A549 (cell line): Measurements from ENCODE around the gene PDE7B. TPM values are rescaled to one million over a fixed set of nuclear protein-coding genes. Genes with fewer than 3 reads are reported as not detected.

Source experiments
- ATAC-seq, 2 experiments: fragments of 200-7000 bp in 1 of 2; fragments of >200 bp in 1 of 2; cut with Nextera tagmentation in 1 of 2; cut with Tn5 transposase in 1 of 2; 3 replicates each; pipeline versions ENCODE4 v1.8.0 to v1.9.1; 2018 to 2020; ENCODE audit warnings: mild to moderate bottlenecking in 1 of 2, moderate library complexity in 1 of 2
- CTCF ChIA-PET: fragments of 300-600 bp; sonication (Branson Sonifier 250); formaldehyde crosslinking; extraction: SDS; loops from one replicate; lab custom pipeline; 2021; ENCODE audit warnings: antibody characterized with exemption, inconsistent platforms; lab: Yijun Ruan, JAX
- POLR2A ChIA-PET: fragments of 350-600 bp; formaldehyde crosslinking; extraction: SDS; loops from one replicate; lab custom pipeline; 2021; ENCODE audit warnings: antibody characterized with exemption, inconsistent platforms; lab: Yijun Ruan, JAX
- DNase-seq, 2 experiments: peaks; one replicate each; pipeline versions ENCODE4 v3.0.0 to v3.0.0-alpha.2; 2011 to 2016; ENCODE audit warnings: low read depth in 1 of 2, low spot score in 1 of 2
- FAIRE-seq: peaks from 2 replicates; lab custom pipeline; 2011; peaks lifted over from hg19 to GRCh38; lab: Jason Lieb, UNC
- H3K27ac ChIP-seq, 2 experiments: fragments of >200 bp; sonication (Bioruptor Twin); formaldehyde crosslinking; 3 replicates each; pipeline ENCODE4 v1.5.1; 2016 to 2017
- H3K4me1 ChIP-seq: fragments of >200 bp; sonication (Bioruptor Twin); formaldehyde crosslinking; 3 replicates; pipeline ENCODE4 v1.6.1; 2016
- H3K4me2 ChIP-seq: fragments of >200 bp; sonication (Bioruptor Twin); formaldehyde crosslinking; 3 replicates; pipeline ENCODE4 v1.6.1; 2016
- H3K4me3 ChIP-seq: fragments of >200 bp; sonication (Bioruptor Twin); formaldehyde crosslinking; 3 replicates; pipeline ENCODE4 v1.5.1; 2016
- H3K9me3 ChIP-seq: fragments of >200 bp; sonication (Bioruptor Twin); formaldehyde crosslinking; 3 replicates; pipeline ENCODE4 v1.6.1; 2016
- BHLHE40 ChIP-seq: IDR thresholded peaks from 2 replicates; pipeline ENCODE4 v1.6.1; 2012; ENCODE audit warnings: low read depth, low read length, inconsistent platforms
- CEBPB ChIP-seq, 2 experiments: fragments of >200 bp in 1 of 2; sonication (Bioruptor Twin) in 1 of 2; formaldehyde crosslinking in 1 of 2; IDR thresholded peaks; 2 replicates each; pipeline ENCODE4 v1.6.1; 2012 to 2016
- CHD4 ChIP-seq: fragments of 200-600 bp; sonication (generic); IDR thresholded peaks from 2 replicates; pipeline ENCODE4 v1.6.1; 2016; ENCODE audit warnings: antibody characterized with exemption, mild to moderate bottlenecking, borderline replicate concordance
- EHF ChIP-seq: fragments of 250-450 bp; sonication (Bioruptor Pico); IDR thresholded peaks from 2 replicates; pipeline ENCODE4 v1.5.0; 2020; ENCODE audit warnings: mild to moderate bottlenecking
- EP300 ChIP-seq, 2 experiments: fragments of >200 bp; sonication (Bioruptor Twin); formaldehyde crosslinking; IDR thresholded peaks; 2 replicates in 1 of 2; 3 replicates in 1 of 2; pipeline ENCODE4 v1.6.1; 2016 to 2017
- FOSB ChIP-seq: fragments of 250-450 bp; sonication (Bioruptor Pico); IDR thresholded peaks from 2 replicates; pipeline ENCODE4 v1.5.0; 2020; ENCODE audit warnings: mild to moderate bottlenecking, moderate library complexity
- FOXS1 ChIP-seq: fragments of 250-450 bp; sonication (Bioruptor Pico); IDR thresholded peaks from 2 replicates; pipeline ENCODE4 v1.5.0; 2020; ENCODE audit warnings: mild to moderate bottlenecking, moderate library complexity
- GATA3 ChIP-seq: IDR thresholded peaks from 2 replicates; pipeline ENCODE4 v1.6.1; 2012; ENCODE audit warnings: borderline replicate concordance
- HEYL ChIP-seq: fragments of 250-450 bp; sonication (Bioruptor Pico); IDR thresholded peaks from 2 replicates; pipeline ENCODE4 v1.8.0; 2021; ENCODE audit warnings: mild to moderate bottlenecking, moderate library complexity
- HOXA7 ChIP-seq: fragments of 250-450 bp; sonication (Bioruptor Pico); IDR thresholded peaks from 2 replicates; pipeline ENCODE4 v1.5.0; 2020; ENCODE audit warnings: mild to moderate bottlenecking, moderate library complexity
- HOXB13 ChIP-seq: fragments of 250-450 bp; sonication (Bioruptor Pico); IDR thresholded peaks from 2 replicates; pipeline ENCODE4 v1.5.0; 2020; ENCODE audit warnings: low read depth, mild to moderate bottlenecking, moderate library complexity
- HOXB5 ChIP-seq: fragments of 250-450 bp; sonication (Bioruptor Pico); IDR thresholded peaks from 2 replicates; pipeline ENCODE4 v1.5.0; 2020; ENCODE audit warnings: mild to moderate bottlenecking, moderate library complexity
- JUN ChIP-seq, 2 experiments: fragments of >200 bp; sonication (Bioruptor Twin); formaldehyde crosslinking; IDR thresholded peaks; 2 replicates in 1 of 2; 3 replicates in 1 of 2; pipeline ENCODE4 v1.6.1; 2016 to 2017
- JUNB ChIP-seq: fragments of >200 bp; sonication (Bioruptor Twin); formaldehyde crosslinking; IDR thresholded peaks from 2 replicates; pipeline ENCODE4 v1.6.1; 2016
- KDM1A ChIP-seq: fragments of 200-600 bp; sonication (generic); IDR thresholded peaks from 2 replicates; pipeline ENCODE4 v1.6.1; 2016; ENCODE audit warnings: low read depth, mild to moderate bottlenecking
- KDM5A ChIP-seq: fragments of 200-600 bp; sonication (generic); IDR thresholded peaks from 2 replicates; pipeline ENCODE4 v1.6.1; 2016; ENCODE audit warnings: antibody characterized with exemption, mild to moderate bottlenecking
- MAFK ChIP-seq: fragments of 450-650 bp; IDR thresholded peaks from 2 replicates; pipeline ENCODE4 v1.6.1; 2014; ENCODE audit not compliant: partially characterized antibody
- MAZ ChIP-seq: fragments of 150-350 bp; IDR thresholded peaks from 2 replicates; pipeline ENCODE4 v1.6.1; 2014; ENCODE audit warnings: antibody characterized with exemption, low read depth, low read length, borderline replicate concordance
- NPAS2 ChIP-seq: fragments of 250-450 bp; sonication (Bioruptor Pico); IDR thresholded peaks from 2 replicates; pipeline ENCODE4 v1.8.0; 2022; ENCODE audit warnings: mild to moderate bottlenecking, moderate library complexity, borderline replicate concordance
- NR3C1 ChIP-seq: fragments of >200 bp; sonication (Bioruptor Twin); formaldehyde crosslinking; IDR thresholded peaks from 3 replicates; pipeline ENCODE4 v1.6.1; 2017
- PHF8 ChIP-seq: fragments of 200-600 bp; sonication (generic); IDR thresholded peaks from 2 replicates; pipeline ENCODE4 v1.6.1; 2016; ENCODE audit warnings: low read depth, mild to moderate bottlenecking, antibody characterized with exemption, moderate library complexity, borderline replicate concordance
- POLR2AphosphoS2 ChIP-seq: conservative IDR thresholded peaks from 2 replicates; pipeline ENCODE4 v1.6.1; 2012; ENCODE audit warnings: low read length, improper control_type of control experiment, inconsistent platforms
- RAD21 ChIP-seq, 2 experiments: fragments of >200 bp in 1 of 2; sonication (Bioruptor Twin) in 1 of 2; formaldehyde crosslinking in 1 of 2; IDR thresholded peaks in 1 of 2; conservative IDR thresholded peaks in 1 of 2; 2 replicates in 1 of 2; 3 replicates in 1 of 2; pipeline ENCODE4 v1.6.1; 2012 to 2018; ENCODE audit warnings: inconsistent platforms in 1 of 2
- RARB ChIP-seq: fragments of 250-450 bp; sonication (Bioruptor Pico); IDR thresholded peaks from 2 replicates; pipeline ENCODE4 v1.8.0; 2021; ENCODE audit warnings: mild to moderate bottlenecking, moderate library complexity
- RCOR1 ChIP-seq: fragments of 150-350 bp; IDR thresholded peaks from 2 replicates; pipeline ENCODE4 v1.6.1; 2014; ENCODE audit warnings: antibody characterized with exemption, low read length, low read depth
- SMC3 ChIP-seq: fragments of >200 bp; sonication (Bioruptor Twin); formaldehyde crosslinking; IDR thresholded peaks from 3 replicates; pipeline ENCODE4 v1.6.1; 2018; ENCODE audit warnings: inconsistent platforms
- SREBF2 ChIP-seq: fragments of 450-650 bp; IDR thresholded peaks from 2 replicates; pipeline ENCODE4 v1.6.1; 2014; ENCODE audit warnings: mild to moderate bottlenecking, moderate library complexity
- ZFP36 ChIP-seq: fragments of 450-650 bp; IDR thresholded peaks from 2 replicates; pipeline ENCODE4 v1.6.1; 2014; ENCODE audit warnings: borderline replicate concordance; ENCODE audit not compliant: partially characterized antibody
- ZNF302 ChIP-seq: fragments of 250-450 bp; sonication (Bioruptor Pico); IDR thresholded peaks from 2 replicates; pipeline ENCODE4 v1.9.0; 2021; ENCODE audit warnings: inconsistent platforms, mild to moderate bottlenecking, moderate library complexity
- WGBS: methylation state at CpG from one replicate; pipeline ENCODE4 v1.1.6; 2017; ENCODE audit errors: missing lambda C conversion rate; 5-methylcytosine and 5-hydroxymethylcytosine counted together
- polyA plus RNA-seq, 4 experiments: library from polyadenylated mRNA; depleted of rRNA in 3 of 4; stranded (reverse); fragments of >200 nt; fragmentation: RNase III in 1 of 4; extraction: RNeasy Plus Mini Kit Qiagen cat#74134 plus additional on column Dnase treatment in 1 of 4; gene quantifications; 2 replicates in 3 of 4; 3 replicates in 1 of 4; pipeline ENCODE4 v1.2.3, GENCODE V29; 2011 to 2017
- TF ChIP-seq, protein P1 (sequence below): fragments of 200-600 bp; sonication (generic); IDR thresholded peaks from 2 replicates; pipeline ENCODE4 v1.6.1; 2016; ENCODE audit warnings: antibody characterized with exemption, mild to moderate bottlenecking, moderate library complexity
- TF ChIP-seq, protein P2 (sequence below): fragments of >200 bp; sonication (Bioruptor Twin); formaldehyde crosslinking; IDR thresholded peaks from 2 replicates; pipeline ENCODE4 v1.6.1; 2016
- TF ChIP-seq, protein P3 (sequence below): IDR thresholded peaks from 2 replicates; pipeline ENCODE4 v1.6.1; 2012
- TF ChIP-seq, protein P4 (sequence below): IDR thresholded peaks from 2 replicates; pipeline ENCODE4 v1.6.1; 2012; ENCODE audit warnings: low read depth, borderline replicate concordance

The PDE7B gene
- polyA plus RNA-seq, 2 of the 4 experiments (the other 2 are of a cell fraction), result 6.6 to 13.8 TPM

DNA sequence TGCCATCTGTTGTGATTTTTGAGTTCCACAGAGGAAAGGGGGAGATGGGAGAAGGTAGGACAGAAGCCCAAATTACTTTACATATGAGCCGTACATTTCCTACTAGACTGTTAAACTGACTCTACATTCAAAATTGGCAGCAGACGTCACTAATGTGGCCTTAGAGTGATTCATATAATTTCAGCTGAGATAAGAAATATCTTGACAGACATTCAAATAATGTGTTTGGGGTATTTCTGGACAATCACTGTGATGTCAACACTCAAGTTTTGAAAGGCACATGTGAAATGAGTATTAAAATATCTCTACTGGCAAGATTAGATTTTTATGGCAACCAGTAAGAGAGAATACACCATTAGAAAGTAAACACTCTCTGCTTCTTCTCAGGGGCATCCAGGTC lies 294.6 kb downstream of the PDE7B start:
- Histone ChIP-seq H3K27ac (no peak overlapping the region), H3K4me1 (0 out of 3 replicates have a peak, but pooled peaks cover 7% of the 10 kb centered on the region), H3K4me3 (no peak overlapping the region), H3K4me2 (no peak overlapping the region), H3K9me3 (no peaks in the 10 kb centered on the region)
- WGBS, result 84% methylated on average over 2 of the region's 2 CpGs
- DNase-seq, result no peak
- ChIA-PET CTCF (interaction anchor here (1.0 kb wide), 1 partner anchor 80 kb away, joined by 3 read pairs; no protein-coding TSS in a partner anchor), POLR2A (no interaction called here)
- no peak for FAIRE-seq
- ATAC-seq, result no peak
- TF ChIP-seq JUN (IDR thresholded peaks at IDR 0.05) (no peak), CEBPB (IDR thresholded peaks at IDR 0.05) (no peak), FOXS1 (no peak), CHD4 (no peak), HOXB5 (CRISPR knock-in tag) (no peak), HEYL (CRISPR knock-in tag) (no peak), KDM5A (no peak)

DNA sequence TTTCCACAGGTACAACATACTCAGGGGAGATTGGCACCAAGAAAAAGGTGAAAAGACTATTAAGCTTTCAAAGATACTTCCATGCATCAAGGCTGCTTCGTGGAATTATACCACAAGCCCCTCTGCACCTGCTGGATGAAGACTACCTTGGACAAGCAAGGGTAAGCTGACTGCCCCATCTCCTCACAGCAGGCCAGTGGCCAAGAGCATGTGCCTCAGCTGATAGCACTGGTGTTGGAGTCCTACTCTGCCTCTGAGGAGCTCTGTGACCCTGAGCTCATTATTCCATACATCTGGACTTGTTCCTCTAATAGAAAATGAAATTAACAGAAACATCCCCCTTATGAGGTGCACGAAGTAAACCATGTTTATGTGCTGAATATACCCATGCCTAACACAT lies 295.8 kb downstream of the PDE7B start:
- ATAC-seq (no peak), DNase-seq (no peak), FAIRE-seq (no peak)
- ChIA-PET POLR2A (no interaction called here), CTCF (interaction anchor here (0.7 to 1.0 kb wide), 2 partner anchors 44 to 79 kb away, joined by 3 read pairs; no protein-coding TSS in a partner anchor)
- H3K4me2 ChIP-seq, result no peak overlapping the region
- WGBS, result 87% methylated on average over 2 of the region's 2 CpGs
- H3K4me3 ChIP-seq, result no peak overlapping the region
- H3K9me3 ChIP-seq, result no peaks in the 10 kb centered on the region
- TF ChIP-seq EHF (CRISPR knock-in tag) (no peak), RAD21 (conservative IDR thresholded peaks at IDR 0.05 in 1 of 2, IDR thresholded peaks at IDR 0.05 in 1 of 2) (no peak), KDM1A (no peak), ZNF302 (no peak), HOXB13 (CRISPR knock-in tag) (no peak), FOXS1 (no peak), PHF8 (no peak), NR3C1 (no peak), POLR2AphosphoS2 (no peak), SMC3 (no peak), NPAS2 (CRISPR knock-in tag) (no peak), JUNB (no peak), RCOR1 (no peak), RARB (CRISPR knock-in tag) (no peak)
- TF ChIP-seq, protein P1, sequence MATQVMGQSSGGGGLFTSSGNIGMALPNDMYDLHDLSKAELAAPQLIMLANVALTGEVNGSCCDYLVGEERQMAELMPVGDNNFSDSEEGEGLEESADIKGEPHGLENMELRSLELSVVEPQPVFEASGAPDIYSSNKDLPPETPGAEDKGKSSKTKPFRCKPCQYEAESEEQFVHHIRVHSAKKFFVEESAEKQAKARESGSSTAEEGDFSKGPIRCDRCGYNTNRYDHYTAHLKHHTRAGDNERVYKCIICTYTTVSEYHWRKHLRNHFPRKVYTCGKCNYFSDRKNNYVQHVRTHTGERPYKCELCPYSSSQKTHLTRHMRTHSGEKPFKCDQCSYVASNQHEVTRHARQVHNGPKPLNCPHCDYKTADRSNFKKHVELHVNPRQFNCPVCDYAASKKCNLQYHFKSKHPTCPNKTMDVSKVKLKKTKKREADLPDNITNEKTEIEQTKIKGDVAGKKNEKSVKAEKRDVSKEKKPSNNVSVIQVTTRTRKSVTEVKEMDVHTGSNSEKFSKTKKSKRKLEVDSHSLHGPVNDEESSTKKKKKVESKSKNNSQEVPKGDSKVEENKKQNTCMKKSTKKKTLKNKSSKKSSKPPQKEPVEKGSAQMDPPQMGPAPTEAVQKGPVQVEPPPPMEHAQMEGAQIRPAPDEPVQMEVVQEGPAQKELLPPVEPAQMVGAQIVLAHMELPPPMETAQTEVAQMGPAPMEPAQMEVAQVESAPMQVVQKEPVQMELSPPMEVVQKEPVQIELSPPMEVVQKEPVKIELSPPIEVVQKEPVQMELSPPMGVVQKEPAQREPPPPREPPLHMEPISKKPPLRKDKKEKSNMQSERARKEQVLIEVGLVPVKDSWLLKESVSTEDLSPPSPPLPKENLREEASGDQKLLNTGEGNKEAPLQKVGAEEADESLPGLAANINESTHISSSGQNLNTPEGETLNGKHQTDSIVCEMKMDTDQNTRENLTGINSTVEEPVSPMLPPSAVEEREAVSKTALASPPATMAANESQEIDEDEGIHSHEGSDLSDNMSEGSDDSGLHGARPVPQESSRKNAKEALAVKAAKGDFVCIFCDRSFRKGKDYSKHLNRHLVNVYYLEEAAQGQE, result no peak
- TF ChIP-seq, protein P2, sequence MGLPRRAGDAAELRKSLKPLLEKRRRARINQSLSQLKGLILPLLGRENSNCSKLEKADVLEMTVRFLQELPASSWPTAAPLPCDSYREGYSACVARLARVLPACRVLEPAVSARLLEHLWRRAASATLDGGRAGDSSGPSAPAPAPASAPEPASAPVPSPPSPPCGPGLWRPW, result no peak
- 0 out of 3 replicates have a peak, but pooled peaks cover 7% of the 10 kb centered on the region for H3K4me1 ChIP-seq
- no peak overlapping the region for H3K27ac ChIP-seq

DNA sequence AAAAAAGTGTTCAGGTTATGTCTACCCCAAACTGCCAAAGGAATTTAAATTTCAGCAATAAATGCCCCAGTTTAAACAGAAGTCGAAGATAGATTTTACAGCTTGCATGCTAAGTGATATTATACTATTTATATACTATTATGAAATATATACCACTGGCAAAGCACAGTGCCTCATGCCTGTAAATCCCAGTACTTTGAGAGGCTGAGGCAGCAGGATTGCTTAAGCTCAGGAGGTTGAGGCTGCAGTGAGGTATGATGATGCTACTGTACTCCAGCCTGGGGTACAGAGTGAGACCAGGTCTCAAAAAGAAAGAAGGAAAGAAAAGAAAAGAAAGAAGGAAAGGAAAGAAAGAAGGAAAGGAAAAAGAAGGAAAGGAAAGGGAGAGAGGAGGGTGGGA lies 296.6 kb downstream of the PDE7B start:
- Histone ChIP-seq H3K9me3 (no peaks in the 10 kb centered on the region), H3K4me2 (no peak overlapping the region), H3K4me3 (no peak overlapping the region), H3K4me1 (0 out of 3 replicates have a peak, but pooled peaks cover 7% of the 10 kb centered on the region), H3K27ac (peak overlapping the region in 1 of 2 experiments; percentile 20; a peak in 1 of 6 replicates)
- ATAC-seq (no peak), FAIRE-seq (no peak), DNase-seq (no peak)
- ChIA-PET POLR2A (no interaction called here), CTCF (no interaction called here)
- 83% methylated on average over 1 of the region's 1 CpG for WGBS
- TF ChIP-seq ZFP36 (no peak), BHLHE40 (no peak), KDM1A (no peak), FOSB (no peak), CHD4 (no peak), PHF8 (no peak), HOXA7 (no peak), EP300 (IDR thresholded peaks at IDR 0.05) (no peak), MAFK (no peak), MAZ (no peak), SREBF2 (no peak), GATA3 (no peak)
- TF ChIP-seq, protein P3, sequence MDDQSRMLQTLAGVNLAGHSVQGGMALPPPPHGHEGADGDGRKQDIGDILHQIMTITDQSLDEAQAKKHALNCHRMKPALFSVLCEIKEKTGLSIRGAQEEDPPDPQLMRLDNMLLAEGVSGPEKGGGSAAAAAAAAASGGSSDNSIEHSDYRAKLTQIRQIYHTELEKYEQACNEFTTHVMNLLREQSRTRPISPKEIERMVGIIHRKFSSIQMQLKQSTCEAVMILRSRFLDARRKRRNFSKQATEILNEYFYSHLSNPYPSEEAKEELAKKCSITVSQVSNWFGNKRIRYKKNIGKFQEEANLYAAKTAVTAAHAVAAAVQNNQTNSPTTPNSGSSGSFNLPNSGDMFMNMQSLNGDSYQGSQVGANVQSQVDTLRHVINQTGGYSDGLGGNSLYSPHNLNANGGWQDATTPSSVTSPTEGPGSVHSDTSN, result no peak
- TF ChIP-seq, protein P4, sequence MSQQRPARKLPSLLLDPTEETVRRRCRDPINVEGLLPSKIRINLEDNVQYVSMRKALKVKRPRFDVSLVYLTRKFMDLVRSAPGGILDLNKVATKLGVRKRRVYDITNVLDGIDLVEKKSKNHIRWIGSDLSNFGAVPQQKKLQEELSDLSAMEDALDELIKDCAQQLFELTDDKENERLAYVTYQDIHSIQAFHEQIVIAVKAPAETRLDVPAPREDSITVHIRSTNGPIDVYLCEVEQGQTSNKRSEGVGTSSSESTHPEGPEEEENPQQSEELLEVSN, result no peak
